Fibroblast of villous mesenchyme (primary cell): ENCODE measurements around the gene CAB39L. TPM values are rescaled to one million over a fixed set of nuclear protein-coding genes. Genes with fewer than 3 reads are reported as not detected.

ENCODE experiments used
- DNase-seq: peaks from one replicate; pipeline ENCODE4 v3.0.0-alpha.2; 2010; ENCODE audit warnings: low read depth
- H3K4me3 ChIP-seq: 2 replicates; pipeline ENCODE4 v1.5.1; 2011; ENCODE audit warnings: low read depth, mild to moderate bottlenecking, low read length
- CTCF ChIP-seq: IDR thresholded peaks from 2 replicates; pipeline ENCODE4 v1.5.1; 2012; ENCODE audit warnings: low read depth, mild to moderate bottlenecking, low read length; ENCODE audit not compliant: insufficient read depth
- total RNA-seq: library from RNA; depleted of rRNA; stranded (reverse); fragments of >200 nt; gene quantifications from 2 replicates; pipeline ENCODE4 v1.2.3, GENCODE V29; 2012

CAB39L gene
- total RNA-seq, 1 donor = 15.1 TPM

GRCh38 chr13:49322702-49323101 is 121.2 kb downstream of the CAB39L start:
- TF ChIP-seq CTCF = no peak
- no peak for DNase-seq
- no peak overlapping the region for H3K4me3 ChIP-seq

GRCh38 chr13:49320975-49321374 is 122.9 kb downstream of the CAB39L start:
- DNase-seq = peak; percentile 59

GRCh38 chr13:49319951-49320350 is 123.9 kb downstream of the CAB39L start:
- no peak overlapping the region for H3K4me3 ChIP-seq
- TF ChIP-seq CTCF = no peak
- no peak for DNase-seq

More at GRCh38 chr13:49320975-49321374, 122.9 kb downstream of the CAB39L start:
- no peak overlapping the region for H3K4me3 ChIP-seq
- TF ChIP-seq CTCF = no peak

GRCh38 chr13:49319551-49319950 is 124.3 kb downstream of the CAB39L start:
- DNase-seq = peak; percentile 85
- TF ChIP-seq CTCF = no peak
- no peak overlapping the region for H3K4me3 ChIP-seq

- TF ChIP-seq CTCF = no peak
- DNase-seq = no peak
Measured at GRCh38 chr13:49315756-49316482, 127.9 kb downstream of the CAB39L start.

GRCh38 chr13:49315036-49315565 is 128.8 kb downstream of the CAB39L start:
- DNase-seq = no peak
- no peak overlapping the region for H3K4me3 ChIP-seq
- no peak for TF ChIP-seq CTCF

More at GRCh38 chr13:49315756-49316482, 127.9 kb downstream of the CAB39L start:
- no peak overlapping the region for H3K4me3 ChIP-seq
